GM18951 (cell line): ENCODE data around the gene PAH.
"Not testable (repeated sequence)": the region's sequence is repeated elsewhere in the genome, so short reads cannot be mapped to it uniquely, and the experiment has no call there.

Experiments
- POLR2A ChIP-seq: IDR thresholded peaks from 4 replicates; pipeline ENCODE4 v1.6.1; 2011; ENCODE audit warnings: mild to moderate bottlenecking; ENCODE audit not compliant: insufficient read length, insufficient read depth; ENCODE audit errors: extremely low read depth
- in situ Hi-C: fragments of 300-500 bp; cut with MboI; formaldehyde crosslinking; loops from one replicate; pipeline ENCODE4 v1.12.0; 2022; ENCODE audit warnings: low sequenced_read_pairs, mixed read lengths, inconsistent platforms; ENCODE audit not compliant: unreplicated experiment

The PAH gene

DNA sequence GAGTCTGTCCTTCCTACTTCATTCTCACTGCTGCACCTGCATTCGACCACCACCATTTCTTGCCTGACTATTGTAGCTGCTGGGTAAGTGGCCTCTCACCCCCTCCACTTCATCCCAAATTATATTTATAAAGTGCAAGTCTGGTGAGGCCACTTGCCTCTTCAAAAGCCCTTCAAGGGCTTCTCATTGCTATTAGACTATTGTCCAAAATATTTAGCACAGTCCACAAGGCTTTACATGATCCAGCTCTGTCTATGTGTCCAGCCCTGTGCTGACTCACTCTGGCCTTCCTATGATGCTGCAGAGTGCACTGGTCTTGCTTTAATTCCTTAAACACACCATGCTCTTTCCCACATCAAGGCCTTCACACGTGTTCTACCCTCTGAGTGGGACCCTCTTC is 46.0 kb downstream of the PAH start:
- in situ Hi-C loops: no loop called here
- no peak for TF ChIP-seq POLR2A

DNA sequence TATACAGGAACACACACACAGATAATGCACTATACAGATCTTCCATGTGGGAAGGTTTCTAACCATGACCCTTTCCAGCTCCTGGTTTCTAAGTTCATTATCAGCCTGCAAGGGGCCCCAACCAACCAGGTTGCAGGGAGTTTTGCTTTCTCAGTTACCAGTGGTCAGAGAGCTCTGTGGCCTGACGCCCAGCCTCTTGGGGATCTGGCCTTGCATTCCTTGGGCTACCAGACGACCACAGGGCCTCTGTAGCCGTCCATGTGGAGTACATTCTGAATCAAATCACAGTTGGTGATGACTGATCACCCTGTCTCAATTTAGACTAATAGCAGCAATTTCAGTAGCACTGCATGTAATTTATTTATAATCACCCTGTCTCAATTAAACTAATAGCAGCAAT is 47.5 kb downstream of the PAH start:
- in situ Hi-C loops: no loop called here
- no peak for TF ChIP-seq POLR2A

DNA sequence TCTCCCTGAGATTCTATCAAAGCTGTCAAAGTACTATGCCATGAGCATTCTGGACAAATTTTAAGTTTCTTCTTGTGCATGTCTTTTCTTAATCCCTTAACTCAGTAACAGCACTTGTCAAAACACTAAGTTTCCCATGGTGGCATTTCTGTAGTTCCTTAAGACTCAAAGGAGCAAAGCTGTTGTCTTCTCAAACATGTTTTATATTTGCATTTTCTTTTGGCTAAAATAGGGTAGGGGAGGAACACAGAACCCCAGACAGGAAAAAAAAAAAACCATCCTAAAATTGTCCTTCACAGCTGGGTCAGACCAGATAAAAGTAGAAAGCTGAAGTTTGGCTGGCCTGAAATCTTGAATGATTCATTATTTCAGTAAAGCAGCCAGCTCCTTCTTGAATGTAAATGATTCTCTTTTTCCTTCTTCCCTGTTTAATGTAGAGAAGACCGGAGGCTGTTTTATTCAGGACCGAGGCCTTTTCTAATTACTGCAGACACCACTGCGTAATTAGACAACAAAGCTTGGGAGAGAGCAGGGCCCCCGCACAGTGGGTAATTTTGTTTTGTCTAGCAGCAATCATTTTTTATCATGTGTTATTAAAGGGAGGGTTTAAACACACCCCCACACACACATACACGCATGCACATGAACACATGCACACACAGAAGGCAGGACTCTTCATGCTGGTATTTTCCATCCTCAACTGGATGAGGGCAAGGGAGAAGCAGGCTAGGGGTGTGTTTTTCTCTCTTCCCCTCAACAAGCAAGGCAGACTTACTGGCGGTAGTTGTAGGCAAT is 51.0 kb downstream of the PAH start:
- in situ Hi-C loops: no loop called here
- TF ChIP-seq POLR2A: no peak

DNA sequence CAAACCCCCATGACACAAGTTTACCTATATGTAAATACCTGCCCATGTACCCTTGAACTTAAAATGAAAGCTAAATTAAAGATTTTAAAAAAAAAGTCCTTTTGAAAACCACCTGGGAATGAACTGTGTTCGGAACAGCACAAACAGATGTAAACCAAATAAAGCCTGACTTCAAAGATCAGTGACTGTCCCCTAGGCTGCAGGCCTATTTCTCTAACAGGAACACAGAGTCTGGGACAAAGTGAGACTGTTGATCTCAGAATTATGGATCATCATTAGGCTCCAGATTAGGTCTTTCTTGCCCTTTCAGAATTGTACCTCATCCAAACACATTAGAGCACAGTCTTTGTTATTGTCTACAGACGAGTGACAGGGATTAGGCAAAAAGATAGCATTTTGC is 54.6 kb downstream of the PAH start:
- in situ Hi-C loops: no loop called here
- no peak for TF ChIP-seq POLR2A

DNA sequence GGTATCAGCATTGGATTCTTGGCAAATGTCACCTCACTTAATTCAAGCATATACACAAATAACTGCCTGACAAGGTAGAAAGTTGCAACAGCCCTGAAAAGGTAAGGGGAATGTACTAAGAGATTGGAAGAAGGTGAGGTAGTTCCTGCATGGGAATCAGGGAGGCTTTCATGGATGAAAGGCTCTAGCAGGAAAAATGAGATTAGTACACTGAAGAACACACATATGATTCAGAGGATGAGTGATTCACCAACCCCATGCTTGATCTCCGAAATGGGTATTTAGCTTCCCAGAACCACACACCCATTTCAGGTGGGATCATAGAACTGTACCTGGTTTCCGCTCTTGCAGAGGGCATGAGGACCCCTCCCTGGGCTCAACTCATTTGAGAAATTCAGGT is 65.8 kb downstream of the PAH start:
- in situ Hi-C loops: no loop called here
- TF ChIP-seq POLR2A: no peak

DNA sequence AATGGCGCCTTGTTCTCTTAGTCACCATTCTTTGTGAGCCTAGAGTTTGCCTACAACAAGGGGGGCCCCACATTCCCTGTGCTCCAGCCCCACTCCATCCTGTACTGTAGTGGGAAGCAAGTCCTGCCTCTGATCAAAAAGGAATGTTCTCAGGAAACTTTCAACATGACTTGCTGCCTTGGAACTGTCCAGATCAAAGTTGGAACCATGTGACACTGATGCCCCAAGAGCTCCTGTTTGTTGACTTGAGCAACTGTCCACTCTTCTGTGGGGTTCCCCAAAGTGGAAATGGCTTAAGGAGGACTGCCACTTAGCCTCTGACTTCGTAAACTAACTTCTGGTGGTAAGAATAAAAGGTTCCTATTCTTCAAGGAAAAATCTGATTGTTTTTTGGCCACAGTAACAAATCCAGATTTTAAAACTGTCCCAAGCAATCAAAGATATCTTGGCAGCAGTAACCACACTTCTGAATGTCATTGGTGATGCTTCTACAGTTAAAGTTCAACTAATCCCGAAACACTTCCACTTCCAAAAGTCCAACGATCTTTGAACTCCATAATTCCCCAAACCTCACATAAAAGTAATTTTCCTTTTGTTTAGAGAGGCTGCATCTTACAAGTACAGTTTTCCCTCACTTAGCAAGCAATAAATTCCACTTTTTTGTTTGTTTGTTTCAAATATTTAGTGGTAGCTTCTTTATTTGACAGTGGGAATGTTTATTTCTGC is 67.2 kb downstream of the PAH start:
- in situ Hi-C loops: no loop called here
- TF ChIP-seq POLR2A: no peak

DNA sequence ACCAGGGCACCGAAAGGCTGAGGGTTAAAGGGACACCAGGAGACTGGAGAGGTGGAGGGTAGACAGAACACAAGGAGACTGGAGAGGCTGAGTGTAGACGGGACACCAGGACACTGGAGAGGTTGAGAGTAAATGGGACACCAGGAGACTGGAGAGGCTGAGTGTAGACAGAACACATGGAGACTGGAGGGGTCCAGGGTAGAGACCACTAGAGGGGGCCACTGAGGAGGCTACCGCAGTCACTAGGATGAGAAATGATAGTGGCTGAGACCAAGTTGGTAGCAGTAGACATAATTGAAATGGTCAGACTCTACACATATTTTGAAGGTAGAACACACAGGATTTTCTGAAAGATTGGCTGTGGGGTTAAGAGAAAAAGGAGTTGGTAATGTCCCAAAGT is 68.2 kb downstream of the PAH start:
- TF ChIP-seq POLR2A: no peak
- in situ Hi-C loops: no loop called here

DNA sequence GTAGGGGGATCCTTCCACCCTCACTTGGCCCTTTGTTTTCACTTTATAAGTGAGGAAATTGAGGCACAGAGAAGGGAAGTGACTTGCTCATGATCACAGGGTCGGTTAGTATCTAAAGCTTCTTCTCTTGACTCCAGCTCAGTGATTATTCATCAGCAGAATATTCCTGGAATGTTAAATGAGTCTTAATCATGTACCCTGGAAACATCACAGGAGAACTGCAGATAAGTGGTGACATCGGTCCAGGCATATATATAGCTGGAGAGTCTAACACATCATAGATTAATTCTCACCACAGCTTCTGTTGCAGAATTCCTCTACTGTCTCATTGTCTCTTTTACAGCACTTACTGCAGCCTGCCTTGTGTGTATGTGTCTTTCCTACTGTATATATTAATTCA is 69.9 kb downstream of the PAH start:
- no peak for TF ChIP-seq POLR2A
- in situ Hi-C loops: no loop called here

DNA sequence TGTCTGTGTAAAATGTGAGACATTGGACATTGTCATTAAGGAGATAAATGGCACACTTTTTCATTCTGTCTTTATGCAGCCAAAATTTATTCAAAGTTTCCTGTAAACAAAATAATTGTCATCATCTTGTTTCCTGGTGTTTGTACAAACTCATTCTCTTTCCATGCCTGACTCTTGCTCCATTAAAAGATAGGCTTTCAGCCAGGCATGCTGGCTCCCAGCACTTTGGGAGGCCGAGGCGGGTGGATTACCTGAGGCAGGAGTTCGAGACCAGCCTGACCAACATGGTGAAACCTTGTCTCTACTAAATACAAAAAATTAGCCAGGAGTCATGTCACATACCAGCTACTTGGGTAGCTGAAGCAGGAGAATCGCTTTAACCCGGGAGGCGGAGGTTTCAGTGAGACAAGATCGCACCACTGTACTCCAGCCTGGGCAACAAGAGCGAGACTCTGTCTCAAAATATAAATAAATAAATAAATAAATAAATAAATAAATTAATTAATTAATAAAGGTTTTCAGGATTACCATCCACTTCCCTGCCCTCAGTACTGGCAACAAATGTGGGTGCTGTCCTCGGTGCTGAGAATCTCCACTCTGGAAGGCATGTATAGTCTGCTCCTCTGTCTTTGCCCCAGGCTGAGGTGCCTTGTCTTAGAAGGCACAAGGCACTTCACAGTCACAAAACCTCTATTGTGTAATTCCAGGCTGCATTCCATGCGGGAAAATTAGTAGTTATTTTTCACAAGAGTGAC is 83.2 kb downstream of the PAH start:
- no peak for TF ChIP-seq POLR2A

DNA sequence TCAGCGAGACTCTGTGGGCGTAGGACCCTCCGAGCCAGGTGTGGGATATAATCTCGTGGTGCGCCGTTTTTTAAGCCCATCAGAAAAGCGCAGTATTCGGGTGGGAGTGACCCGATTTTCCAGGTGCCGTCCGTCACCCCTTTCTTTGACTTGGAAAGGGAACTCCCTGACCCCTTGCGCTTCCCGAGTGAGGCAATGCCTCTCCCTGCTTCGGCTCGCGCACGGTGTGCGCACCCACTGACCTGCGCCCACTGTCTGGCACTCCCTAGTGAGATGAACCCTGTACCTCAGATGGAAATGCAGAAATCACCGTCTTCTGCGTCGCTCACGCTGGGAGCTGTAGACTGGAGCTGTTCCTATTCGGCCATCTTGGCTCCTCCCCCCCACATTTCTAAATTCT is 84.2 kb downstream of the PAH start:
- in situ Hi-C loops: not testable (repeated sequence)

More for the DNA sequence above, 83.2 kb downstream of the PAH start:
- in situ Hi-C loops: no loop called here

DNA sequence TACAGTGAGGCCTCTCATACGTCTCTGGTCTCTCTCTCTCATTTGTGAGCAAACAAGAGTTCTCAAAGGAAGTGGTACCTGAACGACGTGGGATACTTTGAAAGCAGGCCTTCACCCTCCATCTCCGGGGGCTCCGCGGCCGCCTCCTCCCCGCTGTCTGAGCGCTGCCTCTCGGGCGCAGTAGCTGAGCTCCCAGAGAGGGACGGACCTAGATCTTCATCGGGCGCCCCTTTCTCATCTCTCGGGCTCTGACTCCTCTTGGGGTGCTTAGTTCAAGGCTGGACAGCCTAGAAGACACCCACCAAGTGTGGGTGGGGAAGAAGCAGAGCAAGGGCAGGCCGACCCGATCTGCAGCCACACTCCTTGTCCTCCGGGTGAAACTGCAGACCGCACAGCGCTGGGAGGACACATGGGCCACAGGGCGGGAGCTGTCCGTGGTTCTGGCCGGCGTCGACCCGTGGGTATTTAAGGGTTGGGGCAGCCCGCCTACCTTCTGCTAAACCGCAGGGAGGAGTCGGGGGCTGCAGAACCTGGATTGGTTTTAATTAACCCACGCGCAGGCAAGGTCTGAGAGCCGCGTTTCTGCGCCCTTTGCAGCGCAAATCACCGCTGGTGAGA is 92.7 kb downstream of the PAH start:
- TF ChIP-seq POLR2A: no peak
- in situ Hi-C loops: no loop called here

DNA sequence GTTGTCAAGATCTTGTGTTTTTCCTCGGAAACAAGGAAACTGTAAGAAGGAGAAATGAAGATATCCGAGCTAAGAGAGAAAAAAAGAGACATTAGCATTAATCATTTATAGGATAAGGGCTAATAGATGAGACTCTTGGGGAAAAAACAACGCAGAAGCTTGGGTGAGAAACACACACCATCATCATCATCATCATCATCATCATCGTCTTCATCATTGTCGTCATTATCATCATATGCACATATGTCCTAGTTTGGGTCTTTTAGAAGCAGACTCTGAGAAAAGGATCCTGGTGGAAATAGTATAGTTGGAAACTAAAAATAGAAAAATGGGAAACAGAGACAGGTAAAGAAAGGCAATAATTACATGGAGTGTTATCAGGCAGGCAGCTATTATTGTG is 95.9 kb downstream of the PAH start:
- in situ Hi-C loops: no loop called here

DNA sequence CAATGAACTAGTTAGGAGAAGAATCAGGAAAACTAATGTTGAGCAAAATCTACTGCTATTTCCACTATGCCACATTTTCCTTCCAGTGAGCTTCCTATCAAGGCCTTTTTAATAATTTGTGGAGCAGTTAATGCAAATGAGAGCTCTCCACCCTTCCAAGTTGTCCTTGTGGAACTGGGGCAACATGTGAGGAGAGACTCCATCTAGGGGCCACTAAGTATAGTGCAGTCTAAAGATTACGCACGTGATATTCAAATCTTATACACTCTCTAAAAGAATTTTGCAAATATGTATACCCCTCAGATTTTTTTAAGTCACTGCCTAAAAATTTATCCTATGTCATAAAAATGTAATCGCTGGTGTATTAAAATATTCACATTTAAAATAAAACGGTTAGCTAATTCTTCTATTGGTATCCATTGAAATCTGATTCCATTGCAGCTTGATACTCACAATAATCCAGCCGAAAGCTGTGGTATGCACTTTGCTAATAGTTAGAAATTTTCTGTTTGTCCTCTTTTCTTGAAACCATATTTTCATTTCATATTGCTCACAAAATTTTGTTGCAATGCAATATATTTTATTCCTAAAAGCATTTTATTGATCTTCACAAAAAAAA is 100.1 kb downstream of the PAH start:
- TF ChIP-seq POLR2A: no peak
- in situ Hi-C loops: no loop called here

More for the DNA sequence above, 95.9 kb downstream of the PAH start:
- TF ChIP-seq POLR2A: no peak
